ENCODE measurements around the gene DAP3.
"Not testable (repeated sequence)": the region's sequence is repeated elsewhere in the genome, so short reads cannot be mapped to it uniquely, and the experiment has no call there.

Gene DAP3

DNA sequence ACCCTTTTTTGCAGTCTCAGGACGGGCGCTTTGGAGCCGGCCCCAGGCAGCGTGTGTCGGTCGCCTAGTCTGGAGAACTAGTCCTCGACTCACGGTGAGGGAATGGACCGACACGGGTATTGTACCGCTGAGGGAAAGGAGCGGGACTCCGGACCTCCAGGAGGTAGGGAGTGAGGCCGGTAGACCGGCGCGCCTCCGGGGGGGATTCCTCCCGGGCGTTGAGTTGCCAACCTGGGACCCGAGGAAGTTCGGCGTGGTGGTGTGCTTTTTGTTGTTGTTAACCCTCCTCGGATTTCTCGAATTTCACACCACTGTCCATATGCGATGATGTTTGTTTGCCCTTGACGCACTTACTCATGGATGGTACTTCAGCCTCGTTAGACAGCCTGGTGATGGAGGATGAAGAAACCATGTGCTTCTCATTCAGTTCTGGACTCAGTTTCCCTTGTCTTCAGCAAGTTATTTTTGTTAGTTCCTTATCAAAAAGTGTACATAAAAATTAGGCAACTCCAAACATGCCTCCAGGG is at the start of gene DAP3:
Gene DAP3, plus strand, starts transcription at position 11 of the 527 bp plus-strand sequence. CDS start 20,689 bp downstream, outside the sequence.
- DNase-seq: not testable (repeated sequence)

DNA sequence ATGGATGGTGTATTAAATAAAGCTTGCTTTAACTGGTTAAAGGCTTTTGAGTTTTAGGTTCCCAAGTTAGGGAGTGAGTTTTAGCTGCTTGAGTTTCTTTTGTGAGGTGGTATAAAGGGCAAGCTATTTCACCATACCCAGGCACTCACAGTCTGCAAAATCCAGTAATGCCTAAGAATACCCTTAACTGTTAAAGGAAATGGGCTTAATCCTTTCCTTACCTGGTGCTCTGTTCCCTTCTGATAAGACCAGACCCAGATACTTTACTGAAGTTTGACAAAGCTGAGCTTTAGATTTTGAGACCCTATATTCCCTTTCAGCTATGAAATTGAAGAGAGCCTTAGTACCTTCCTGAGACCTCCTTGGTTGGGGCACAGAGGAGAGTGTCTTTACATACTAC is 48.5 kb upstream of the DAP3 start:
- DNase-seq: no peak

GRCh38 chr1:155642559-155643180 is 46.2 kb upstream of the DAP3 start:
- DNase-seq: not testable (repeated sequence)

DNA sequence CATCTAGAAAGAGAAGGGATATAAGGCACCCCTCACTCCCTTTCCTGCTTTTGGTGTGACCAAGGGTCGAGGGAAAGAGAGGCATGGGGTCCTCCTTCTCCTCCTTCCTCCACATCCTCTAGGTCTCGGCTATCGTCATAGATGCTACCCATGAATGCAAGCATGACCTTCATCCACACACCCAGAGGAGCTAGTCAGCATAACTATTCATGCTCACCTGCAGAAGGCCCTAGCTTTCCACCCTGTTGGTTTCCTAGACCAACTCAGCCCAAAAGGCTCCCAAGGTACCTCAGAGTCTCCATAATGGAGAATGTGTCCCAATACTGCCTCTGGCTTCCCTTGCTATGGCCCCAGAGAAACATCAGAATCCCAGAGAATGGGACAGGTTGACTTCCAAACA is 45.7 kb upstream of the DAP3 start:
- DNase-seq: no peak

GRCh38 chr1:155645034-155645598 is 43.8 kb upstream of the DAP3 start:
- no peak for DNase-seq

DNA sequence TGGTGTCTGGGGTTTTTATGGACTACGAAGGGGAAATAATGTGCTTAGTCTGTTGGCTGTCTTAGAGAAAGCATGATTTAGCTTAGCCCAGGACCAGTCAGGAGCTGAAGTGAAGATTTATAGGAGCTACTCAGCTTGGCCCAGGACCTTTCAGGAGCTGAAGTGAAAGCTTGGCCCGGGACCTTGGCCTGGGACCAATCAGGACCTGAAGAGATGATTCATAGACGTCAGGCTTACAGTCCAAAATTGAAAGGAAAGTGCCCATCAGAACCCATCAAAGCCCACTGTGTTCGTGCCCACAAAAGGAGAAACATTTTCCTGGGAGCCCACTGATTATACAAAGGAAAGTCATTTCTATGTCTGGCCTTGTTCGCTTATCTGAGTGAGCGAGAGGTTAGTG is 43.2 kb upstream of the DAP3 start:
- DNase-seq: no peak

DNA sequence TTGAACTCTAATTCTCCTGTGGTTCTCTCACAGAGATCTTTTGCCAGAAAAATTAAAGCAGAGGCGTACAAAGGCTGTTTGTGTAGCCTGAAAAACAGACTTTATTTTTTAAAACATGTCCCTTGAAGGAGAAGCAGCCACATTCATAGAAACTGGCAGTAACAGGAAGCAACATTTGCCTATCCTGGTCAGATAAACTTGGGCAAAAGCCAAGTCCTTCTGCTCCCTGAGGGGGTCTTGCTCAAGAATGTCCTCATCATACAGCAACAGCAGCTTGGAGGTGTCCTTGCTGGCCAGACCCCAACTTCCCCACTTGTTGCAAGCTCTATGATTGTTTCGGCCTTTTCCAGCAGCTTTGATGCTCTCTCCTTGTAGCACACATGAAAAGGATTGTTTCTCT is 42.6 kb upstream of the DAP3 start:
- DNase-seq: no peak

- no peak for DNase-seq
Observed at GRCh38 chr1:155648207-155649147, 40.4 kb upstream of the DAP3 start.

DNA sequence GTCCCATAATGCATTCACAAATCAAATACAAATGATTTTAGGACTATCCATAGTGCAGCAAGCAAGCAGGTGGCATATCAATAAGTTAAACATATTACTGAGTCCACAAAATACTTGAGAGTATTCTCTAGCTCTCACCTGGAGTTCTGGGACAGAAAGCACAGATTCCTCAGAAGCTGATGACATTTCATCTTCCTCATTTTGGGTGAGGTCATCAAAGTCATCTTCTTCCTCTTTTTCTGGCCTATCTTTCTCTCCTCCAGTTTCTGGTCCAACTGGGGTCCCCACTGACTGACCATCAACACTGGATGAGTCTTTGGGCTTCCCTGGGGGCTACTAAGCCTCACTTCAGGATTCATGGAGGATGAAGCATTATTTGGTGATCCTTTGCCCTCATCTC is 39.2 kb upstream of the DAP3 start:
- DNase-seq: no peak

DNA sequence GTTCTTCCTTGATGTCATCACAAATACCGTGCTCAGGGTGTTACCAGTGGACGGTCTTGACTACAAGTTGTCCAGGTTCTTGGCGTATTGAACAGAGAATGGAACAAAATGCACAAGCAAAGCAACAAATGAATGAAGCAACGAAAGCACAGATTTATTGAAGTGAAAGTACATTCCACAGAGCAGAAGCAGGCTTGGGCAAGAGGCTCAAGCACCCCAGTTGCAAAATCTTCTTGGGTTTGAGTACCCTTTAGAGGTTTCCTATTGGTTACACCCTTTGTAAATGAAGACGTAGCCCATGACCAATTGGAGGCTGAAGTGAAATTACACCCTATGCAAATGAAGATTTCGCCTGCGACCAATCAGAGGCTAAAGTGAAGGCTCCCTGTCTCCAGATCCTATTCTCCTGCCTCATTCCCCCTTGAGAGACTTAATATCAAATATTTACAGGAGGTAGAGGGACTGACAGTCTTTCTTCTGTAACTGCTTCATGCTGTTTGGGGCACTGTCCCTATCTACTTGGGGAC is 38.6 kb upstream of the DAP3 start:
- peak; percentile 10 for DNase-seq

GRCh38 chr1:155651861-155652661 is 36.8 kb upstream of the DAP3 start:
- DNase-seq: no peak

GRCh38 chr1:155652951-155653350 is 35.9 kb upstream of the DAP3 start:
- DNase-seq: no peak

DNA sequence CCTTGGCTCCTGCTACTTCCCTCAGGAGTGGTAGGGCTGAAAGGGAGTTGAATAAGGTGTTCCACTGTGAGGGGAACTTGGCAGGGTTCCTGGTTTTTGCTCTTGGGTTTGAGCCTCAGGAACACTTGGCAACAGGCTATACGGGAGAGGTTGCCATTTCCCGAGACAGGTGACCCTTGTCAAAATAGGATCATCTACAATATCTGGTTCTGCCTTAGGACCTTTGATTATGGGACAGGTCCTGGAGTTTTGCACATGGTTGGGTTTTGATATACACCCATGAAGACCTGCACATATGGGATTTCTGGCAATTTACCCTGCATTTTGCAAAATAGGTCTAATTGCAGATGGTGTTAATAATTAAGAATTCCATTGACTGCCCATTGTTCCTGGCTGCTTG is 31.4 kb upstream of the DAP3 start:
- DNase-seq: no peak

GRCh38 chr1:155661239-155661638 is 27.7 kb upstream of the DAP3 start:
- not testable (repeated sequence) for DNase-seq

- DNase-seq: no peak
Observed at GRCh38 chr1:155669233-155670162, 19.4 kb upstream of the DAP3 start.

DNA sequence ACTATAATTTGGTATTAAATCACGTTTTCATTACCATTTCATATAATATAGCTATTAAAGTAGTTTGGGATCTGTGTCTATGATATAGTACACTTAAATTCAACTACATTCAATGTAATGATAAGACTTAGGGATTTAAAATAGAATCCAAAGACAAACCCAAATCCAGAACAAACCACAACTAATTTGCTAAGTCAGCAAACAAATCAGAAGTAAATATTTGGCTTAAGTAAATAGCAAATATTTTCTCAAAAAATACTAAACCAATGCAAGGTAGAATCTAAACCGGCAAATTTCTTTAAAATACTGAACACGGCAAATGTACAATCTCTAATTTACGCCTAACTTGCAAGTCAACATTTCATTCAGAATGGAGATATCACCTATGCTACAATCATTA is 17.1 kb upstream of the DAP3 start:
- DNase-seq: no peak

DNA sequence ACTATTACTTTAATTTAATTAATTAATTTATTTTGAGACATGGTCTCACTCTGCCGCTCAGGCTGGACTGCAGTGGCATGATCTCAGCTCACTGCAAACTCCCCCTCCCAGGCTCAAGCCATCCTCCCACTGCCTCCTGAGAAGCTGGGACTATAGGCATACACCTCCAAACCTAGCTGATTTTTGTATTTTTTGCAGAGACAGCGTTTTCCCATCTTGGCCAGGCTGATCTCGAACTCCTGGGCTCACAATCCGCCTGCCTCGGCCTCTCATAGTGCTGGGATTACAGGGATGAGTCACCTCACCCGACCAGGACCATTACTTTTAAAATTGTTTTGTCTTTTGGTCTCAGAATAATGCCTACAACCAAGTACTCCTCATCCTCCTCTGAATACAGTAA is 15.9 kb upstream of the DAP3 start:
- no peak for DNase-seq

DNA sequence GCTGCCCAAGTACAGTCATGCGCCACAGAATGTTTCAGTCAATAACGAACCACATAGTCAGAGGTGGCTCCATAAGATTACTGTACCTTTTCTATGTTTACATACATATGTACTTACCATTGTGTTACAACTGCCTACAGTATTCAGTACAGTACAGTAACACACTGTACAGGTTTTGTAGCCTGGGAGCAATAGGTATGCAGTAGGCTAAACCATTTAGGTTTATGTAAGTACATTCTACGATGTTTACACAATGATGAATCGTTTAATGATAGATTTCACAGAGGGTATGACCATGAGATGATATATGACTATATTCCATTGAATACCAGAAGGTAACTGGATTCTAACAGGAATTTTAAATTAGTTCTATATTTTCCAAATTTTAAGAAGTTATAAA is 10.9 kb upstream of the DAP3 start:
- no peak for DNase-seq

DNA sequence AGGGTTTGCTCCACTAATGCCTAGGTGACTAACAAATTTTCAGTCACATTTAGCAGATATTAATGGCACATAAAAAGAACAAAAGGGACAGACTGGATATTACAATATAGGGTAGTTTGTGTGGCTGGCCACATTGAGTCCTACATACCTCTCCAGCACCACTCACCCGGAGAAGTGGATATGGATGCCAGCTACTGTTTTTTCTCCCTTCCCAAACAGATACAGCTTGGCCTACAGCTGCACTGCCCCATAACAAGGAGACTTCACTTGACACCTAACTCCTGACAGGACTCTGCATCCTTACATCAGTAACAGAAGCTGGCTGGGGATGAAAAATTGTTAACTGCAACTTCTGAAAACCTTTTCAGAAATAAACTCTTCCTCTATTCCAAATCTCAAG is 9.9 kb upstream of the DAP3 start:
- not testable (repeated sequence) for DNase-seq

DNA sequence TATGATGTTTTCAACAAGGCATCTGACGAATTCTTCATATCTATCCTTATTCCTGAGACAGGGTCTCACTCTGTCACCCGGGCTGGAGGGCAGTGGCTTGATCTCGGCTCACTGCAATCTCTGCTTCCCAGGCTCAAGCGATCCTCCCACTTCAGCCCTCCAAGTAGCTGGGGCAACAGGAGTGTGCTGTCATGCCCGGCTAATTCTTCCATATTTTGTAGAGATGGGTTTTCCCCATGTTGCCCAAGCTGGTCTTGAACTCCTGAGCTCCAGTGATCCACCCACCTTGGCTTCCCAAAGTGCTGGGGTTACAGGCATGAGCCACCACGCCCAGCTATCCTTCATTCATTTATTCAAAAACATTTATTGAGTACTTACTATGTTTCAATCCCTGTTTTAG is 8.4 kb upstream of the DAP3 start:
- no peak for DNase-seq

DNA sequence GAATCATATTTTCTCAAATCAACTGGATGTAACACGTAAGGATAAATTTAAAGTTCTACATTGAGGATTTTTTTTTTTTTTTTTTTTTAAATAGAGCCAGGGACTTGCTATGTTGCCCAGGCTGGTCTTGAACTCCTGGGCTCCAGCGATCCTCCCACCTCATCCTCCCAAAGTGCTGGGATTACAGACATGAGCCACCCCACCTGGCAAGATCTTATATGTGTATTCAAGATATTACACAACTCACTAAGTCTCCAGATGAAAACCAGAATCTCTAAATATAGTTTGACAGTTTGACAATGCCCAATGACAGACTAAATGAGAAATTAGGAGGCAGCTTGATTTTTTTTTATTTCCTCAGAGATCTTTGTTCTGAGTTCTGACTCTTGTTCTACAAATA is 7.1 kb upstream of the DAP3 start:
- no peak for DNase-seq

Data from NCI-H1694 treated with DMSO at 0.1 percent for 48 hours (cell line).